ENCODE results near the gene ATF1.

Gene ATF1

GRCh38 chr12:50785406-50786001 lies 21.6 kb downstream of the ATF1 start:
- Histone ChIP-seq H3K27ac (ENCODE audit: low read depth, low read length) (no peak overlapping the region), H3F3A (ENCODE audit: control insufficient read depth, insufficient read depth) (no peaks in the 10 kb centered on the region), H3K4me1 (ENCODE audit: control insufficient read depth, low read length) (no peaks in the 10 kb centered on the region), H4K20me1 (ENCODE audit: control insufficient read depth, insufficient read depth, low read depth, low read length) (no peaks in the 10 kb centered on the region), H3K9me2 (replicated peaks; ENCODE audit: control insufficient read depth, low read length) (no peaks in the 10 kb centered on the region), H3K9me3 (ENCODE audit: control insufficient read depth, insufficient read depth, low read length) (no peaks in the 10 kb centered on the region), H3K79me2 (ENCODE audit: control insufficient read depth, low read length) (no peaks in the 10 kb centered on the region; the same call in 1 of the 2 replicates), H3K4me3 (ENCODE audit: low read length) (no peak overlapping the region), H3K27me3 (ENCODE audit: control insufficient read depth, low read length) (no peaks in the 10 kb centered on the region), H3K36me3 (ENCODE audit: control insufficient read depth, low read length) (peaks cover 4% of the 10 kb centered on the region; the same call in 1 of the 2 replicates), H3K4me2 (ENCODE audit: low read length) (no peak overlapping the region)
- TF ChIP-seq, protein P1, sequence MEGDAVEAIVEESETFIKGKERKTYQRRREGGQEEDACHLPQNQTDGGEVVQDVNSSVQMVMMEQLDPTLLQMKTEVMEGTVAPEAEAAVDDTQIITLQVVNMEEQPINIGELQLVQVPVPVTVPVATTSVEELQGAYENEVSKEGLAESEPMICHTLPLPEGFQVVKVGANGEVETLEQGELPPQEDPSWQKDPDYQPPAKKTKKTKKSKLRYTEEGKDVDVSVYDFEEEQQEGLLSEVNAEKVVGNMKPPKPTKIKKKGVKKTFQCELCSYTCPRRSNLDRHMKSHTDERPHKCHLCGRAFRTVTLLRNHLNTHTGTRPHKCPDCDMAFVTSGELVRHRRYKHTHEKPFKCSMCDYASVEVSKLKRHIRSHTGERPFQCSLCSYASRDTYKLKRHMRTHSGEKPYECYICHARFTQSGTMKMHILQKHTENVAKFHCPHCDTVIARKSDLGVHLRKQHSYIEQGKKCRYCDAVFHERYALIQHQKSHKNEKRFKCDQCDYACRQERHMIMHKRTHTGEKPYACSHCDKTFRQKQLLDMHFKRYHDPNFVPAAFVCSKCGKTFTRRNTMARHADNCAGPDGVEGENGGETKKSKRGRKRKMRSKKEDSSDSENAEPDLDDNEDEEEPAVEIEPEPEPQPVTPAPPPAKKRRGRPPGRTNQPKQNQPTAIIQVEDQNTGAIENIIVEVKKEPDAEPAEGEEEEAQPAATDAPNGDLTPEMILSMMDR (IDR thresholded peaks at IDR 0.05; ENCODE audit: low read depth, low read length, poor library complexity, severe bottlenecking): no peak
- no peak for TF ChIP-seq EZH2phosphoT487 (IDR thresholded peaks at IDR 0.05; ENCODE audit: borderline replicate concordance, low read length)

GRCh38 chr12:50786498-50787231 lies 22.8 kb downstream of the ATF1 start:
- Histone ChIP-seq H3K27ac (ENCODE audit: low read depth, low read length) (no peak overlapping the region), H3F3A (ENCODE audit: control insufficient read depth, insufficient read depth) (no peaks in the 10 kb centered on the region), H3K36me3 (ENCODE audit: control insufficient read depth, low read length) (peaks cover 4% of the 10 kb centered on the region; the same call in 1 of the 2 replicates), H3K4me3 (ENCODE audit: low read length) (no peak overlapping the region), H3K4me2 (ENCODE audit: low read length) (no peak overlapping the region), H3K79me2 (ENCODE audit: control insufficient read depth, low read length) (no peaks in the 10 kb centered on the region; the same call in 1 of the 2 replicates), H3K9me2 (replicated peaks; ENCODE audit: control insufficient read depth, low read length) (no peaks in the 10 kb centered on the region), H3K9me3 (ENCODE audit: control insufficient read depth, insufficient read depth, low read length) (no peaks in the 10 kb centered on the region), H4K20me1 (ENCODE audit: control insufficient read depth, insufficient read depth, low read depth, low read length) (no peaks in the 10 kb centered on the region), H3K4me1 (ENCODE audit: control insufficient read depth, low read length) (no peaks in the 10 kb centered on the region), H3K27me3 (ENCODE audit: control insufficient read depth, low read length) (no peaks in the 10 kb centered on the region)
- no peak for TF ChIP-seq EZH2phosphoT487 (IDR thresholded peaks at IDR 0.05; ENCODE audit: borderline replicate concordance, low read length)
- TF ChIP-seq, protein P1 (IDR thresholded peaks at IDR 0.05; ENCODE audit: low read depth, low read length, poor library complexity, severe bottlenecking): no peak

DNA sequence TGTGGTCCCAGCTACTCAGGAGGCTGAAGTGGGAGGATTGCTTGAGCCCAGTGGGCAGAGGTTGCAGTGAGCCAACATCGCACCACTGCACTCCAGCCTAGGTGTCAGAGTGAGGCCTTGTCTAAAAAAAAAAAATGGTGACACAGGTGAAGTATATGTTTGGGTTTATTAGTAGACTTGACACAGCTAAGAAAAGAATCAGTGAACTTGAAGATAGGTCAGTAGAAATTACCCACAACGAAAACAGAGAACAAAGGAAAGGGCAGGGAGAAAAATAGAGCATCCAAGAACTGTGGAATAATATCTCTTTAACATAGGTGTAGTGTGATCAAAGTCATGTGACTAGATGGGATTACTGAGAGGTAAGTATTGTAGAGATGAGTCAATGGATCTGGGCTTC lies 23.7 kb downstream of the ATF1 start:
- H4K20me1 ChIP-seq (ENCODE audit: control insufficient read depth, insufficient read depth, low read depth, low read length): no peaks in the 10 kb centered on the region
- H3K4me2 ChIP-seq (ENCODE audit: low read length): no peak overlapping the region
- no peaks in the 10 kb centered on the region for H3K9me2 ChIP-seq (replicated peaks; ENCODE audit: control insufficient read depth, low read length)
- no peak overlapping the region for H3K4me3 ChIP-seq (ENCODE audit: low read length)
- no peaks in the 10 kb centered on the region for H3K27me3 ChIP-seq (ENCODE audit: control insufficient read depth, low read length)
- no peaks in the 10 kb centered on the region for H3K9me3 ChIP-seq (ENCODE audit: control insufficient read depth, insufficient read depth, low read length)
- H3K36me3 ChIP-seq (ENCODE audit: control insufficient read depth, low read length): peaks cover 4% of the 10 kb centered on the region; the same call in 1 of the 2 replicates
- H3K4me1 ChIP-seq (ENCODE audit: control insufficient read depth, low read length): no peaks in the 10 kb centered on the region
- no peaks in the 10 kb centered on the region for H3F3A ChIP-seq (ENCODE audit: control insufficient read depth, insufficient read depth)
- TF ChIP-seq, protein P1 (IDR thresholded peaks at IDR 0.05; ENCODE audit: low read depth, low read length, poor library complexity, severe bottlenecking): no peak
- TF ChIP-seq EZH2phosphoT487 (IDR thresholded peaks at IDR 0.05; ENCODE audit: borderline replicate concordance, low read length): no peak
- no peak overlapping the region for H3K27ac ChIP-seq (ENCODE audit: low read depth, low read length)
- H3K79me2 ChIP-seq (ENCODE audit: control insufficient read depth, low read length): no peaks in the 10 kb centered on the region; the same call in 1 of the 2 replicates

Data from DOHH2 (cell line).